Gastrocnemius medialis (tissue), 4 donors: ENCODE data around the gene CASP8.

Experiments used
- CTCF ChIP-seq, 5 experiments: fragments of 450-650 bp in 3 of 5; fragments of 200-600 bp in 2 of 5; sonication (generic) in 2 of 5; IDR thresholded peaks in 4 of 5; conservative IDR thresholded peaks in 1 of 5; 1 replicate in 4 of 5; 2 replicates in 1 of 5; pipeline ENCODE4 v1.5.1; 2016 to 2019; ENCODE audit warnings: antibody characterized with exemption in 5 of 5, mild to moderate bottlenecking in 3 of 5, moderate library complexity in 3 of 5
- POLR2A ChIP-seq, 2 donors: fragments of 450-650 bp; IDR thresholded peaks; one replicate each; pipeline ENCODE4 v1.6.1; 2017; ENCODE audit warnings: antibody characterized with exemption in 2 of 2, mild to moderate bottlenecking in 2 of 2, moderate library complexity in 2 of 2

GRCh38 chr2:201264472-201265173, 4.3 kb downstream of the CASP8 start:
- TF ChIP-seq POLR2A (IDR thresholded peaks at IDR 0.05) = no peak
- TF ChIP-seq CTCF (IDR thresholded peaks at IDR 0.05 in 4 of 5, conservative IDR thresholded peaks at IDR 0.05 in 1 of 5) = no peak
